ENCODE measurements around the gene C14orf39.
"Not testable (repeated sequence)": the region's sequence is repeated elsewhere in the genome, so short reads cannot be mapped to it uniquely, and the experiment has no call there.

C14orf39 gene

DNA sequence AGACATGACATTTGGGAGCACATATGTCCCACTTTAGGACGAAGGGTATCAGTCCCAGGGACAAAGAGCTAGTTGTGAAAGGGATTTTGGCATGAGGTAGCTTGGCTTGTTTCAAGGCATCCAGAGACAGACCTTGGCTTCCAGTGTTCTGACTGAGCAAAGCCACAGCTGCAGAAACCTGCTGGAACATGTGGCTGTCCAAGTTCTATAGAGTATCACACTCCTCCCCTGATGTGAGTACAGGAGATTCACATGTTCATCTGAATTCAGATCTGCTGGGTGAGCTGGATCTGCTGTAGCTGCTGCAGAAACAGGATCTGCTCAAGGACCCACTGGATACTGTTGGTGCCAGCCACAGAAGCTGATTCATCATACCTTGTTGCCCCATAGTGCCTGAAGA, 10.1 kb upstream of the C14orf39 start:
- DNase-seq (ENCODE audit: low read depth in 2 of 2), result no peak

- no peak for DNase-seq (ENCODE audit: low read depth in 2 of 2)
These were observed 4.4 kb upstream of the C14orf39 start for GRCh38 chr14:60490270-60490669.

GRCh38 chr14:60488175-60488574, 2.3 kb upstream of the C14orf39 start:
- no peak for DNase-seq (ENCODE audit: low read depth in 2 of 2)

DNA sequence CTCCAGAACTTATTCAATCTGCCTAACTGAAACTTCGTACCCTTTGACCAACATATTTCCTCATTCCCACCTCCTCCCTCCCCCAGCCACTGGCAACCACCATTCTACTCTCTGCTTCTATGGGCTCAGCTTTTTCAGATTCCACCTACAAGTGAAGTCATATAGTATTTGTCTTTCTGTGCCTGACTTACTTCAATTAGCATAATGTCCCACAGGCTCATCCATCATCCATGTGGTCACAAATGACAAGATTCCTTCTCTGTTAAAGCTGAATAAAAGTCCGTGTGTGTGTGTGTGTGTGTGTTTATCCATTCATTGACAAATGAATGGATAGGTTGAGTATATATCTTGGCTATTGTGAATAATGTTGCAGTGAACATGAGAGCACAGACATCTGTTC, 1.3 kb upstream of the C14orf39 start:
- no peak for DNase-seq (ENCODE audit: low read depth in 2 of 2)

DNA sequence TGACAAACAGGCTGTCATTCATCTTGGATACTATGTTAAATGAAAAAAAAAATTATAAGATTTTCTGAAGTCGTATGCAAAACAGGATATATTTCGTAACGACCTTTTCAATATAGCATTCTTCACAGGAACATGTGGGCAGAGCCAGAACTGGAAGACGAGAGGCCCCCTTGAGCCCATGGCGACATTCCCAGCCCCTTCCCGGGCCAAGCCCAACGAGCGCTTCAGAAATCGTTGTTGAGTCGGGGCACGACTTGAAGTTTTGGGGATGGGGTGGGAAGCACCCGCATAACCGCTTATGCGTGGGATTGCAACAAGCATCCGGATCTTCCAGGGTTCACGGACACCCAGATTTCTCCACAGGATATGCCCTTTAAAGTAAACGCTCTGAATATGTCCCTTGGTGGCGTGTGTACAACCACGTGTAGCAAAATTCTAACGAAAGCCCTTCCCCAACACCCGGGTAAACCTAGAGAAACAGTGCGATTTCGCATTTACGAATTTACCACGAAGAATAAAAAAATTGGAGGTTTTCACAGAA, 736 bp downstream of the C14orf39 start:
- no peak for DNase-seq (ENCODE audit: low read depth in 2 of 2)

DNA sequence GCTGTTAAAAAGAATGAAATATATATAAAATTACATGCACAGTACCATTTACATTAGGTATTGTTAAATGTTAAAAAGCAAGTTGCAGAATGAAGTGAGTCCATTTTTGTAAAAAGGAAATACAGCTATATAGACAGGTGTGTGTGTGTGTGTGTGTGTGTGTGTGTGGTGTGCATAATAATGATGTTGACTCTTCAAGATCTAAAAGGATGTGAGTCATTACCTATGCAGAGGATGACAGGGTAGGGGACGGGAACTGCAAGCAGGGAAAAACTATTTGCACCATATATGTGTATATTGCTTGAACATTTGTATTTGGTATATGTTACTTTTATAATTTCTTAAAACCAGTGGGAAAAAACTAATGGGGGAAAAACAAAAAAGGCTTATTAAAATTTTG, 3.1 kb downstream of the C14orf39 start:
- DNase-seq (ENCODE audit: low read depth in 2 of 2), result no peak

DNA sequence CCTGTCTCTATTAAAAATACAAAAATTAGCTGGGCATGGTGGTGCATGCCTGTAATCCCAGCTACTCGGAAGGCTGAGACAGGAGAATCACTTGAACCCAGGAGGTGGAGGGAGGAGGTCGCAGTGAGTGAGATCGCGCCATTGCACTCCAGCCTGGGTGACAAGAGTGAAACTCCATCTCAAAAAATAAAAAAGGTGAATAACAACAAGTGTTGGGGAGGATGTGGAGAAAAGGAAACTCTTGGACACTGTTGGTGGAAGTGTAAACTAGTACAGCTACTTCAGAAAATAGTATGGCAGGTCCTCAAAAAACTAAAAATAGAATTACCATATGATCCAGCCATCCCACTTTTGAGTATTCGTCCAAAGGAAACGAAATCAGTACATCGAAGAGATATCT, 5.6 kb downstream of the C14orf39 start:
- not testable (repeated sequence) for DNase-seq (ENCODE audit: low read depth in 2 of 2)

GRCh38 chr14:60455875-60456274, 30.0 kb downstream of the C14orf39 start:
- no peak for DNase-seq (ENCODE audit: low read depth in 2 of 2)

GRCh38 chr14:60430276-60430675, 55.6 kb downstream of the C14orf39 start:
- DNase-seq (ENCODE audit: low read depth in 2 of 2), result no peak

GRCh38 chr14:60420050-60420449, 65.8 kb downstream of the C14orf39 start:
- no peak for DNase-seq (ENCODE audit: low read depth in 2 of 2)

GRCh38 chr14:60397550-60397949, 88.3 kb downstream of the C14orf39 start:
- DNase-seq (ENCODE audit: low read depth in 2 of 2), result not testable (repeated sequence)

GRCh38 chr14:60396718-60397343, 89.0 kb downstream of the C14orf39 start:
- no peak for DNase-seq (ENCODE audit: low read depth in 2 of 2)

Data from stimulated activated CD8-positive, alpha-beta memory T cell treated with anti-CD3 and anti-CD28 coated beads, Interleukin-15, amount 100 ng/mL, for 4 hours (primary cell).